ENCODE results near the gene RHEX.
"Not testable (repeated sequence)": the region's sequence is repeated elsewhere in the genome, so short reads cannot be mapped to it uniquely, and the experiment has no call there.

The RHEX gene

DNA sequence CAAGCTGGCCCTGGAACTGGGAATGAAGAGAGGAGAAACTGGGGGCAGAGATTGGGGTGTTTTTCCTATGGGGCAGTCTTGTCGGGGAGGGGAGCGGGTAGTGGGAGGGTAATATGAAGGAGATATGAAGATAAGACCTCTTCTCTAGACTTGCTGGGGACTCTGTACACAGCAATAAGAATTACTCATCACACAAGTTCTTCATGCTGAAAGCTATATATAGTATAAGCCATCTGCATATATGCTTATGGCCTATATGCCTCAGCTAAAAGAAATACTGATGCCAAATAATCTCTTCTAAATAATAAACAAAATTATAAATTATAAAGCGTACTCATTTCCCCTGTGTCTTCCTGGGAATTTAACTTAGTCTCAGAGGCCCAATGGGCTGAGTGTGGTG, 7.9 kb downstream of the RHEX start:
- peaks cover 35% of the 10 kb centered on the region for H3K9me3 Mint-ChIP-seq
- peaks cover 6% of the 10 kb centered on the region for H3K4me1 Mint-ChIP-seq
- peaks cover 10% of the 10 kb centered on the region for H3K36me3 Mint-ChIP-seq (ENCODE audit: low read depth)
- no peak for DNase-seq
- H3K27me3 Mint-ChIP-seq (ENCODE audit: low read depth, poor library complexity) = peaks cover 28% of the 10 kb centered on the region
- H3K27ac Mint-ChIP-seq = no peak overlapping the region
- no peak for TF ChIP-seq CTCF (IDR thresholded peaks at IDR 0.05)
- H3K4me3 Mint-ChIP-seq = no peak overlapping the region

GRCh38 chr1:206062464-206062863, 9.5 kb downstream of the RHEX start:
- H3K4me3 Mint-ChIP-seq = no peak overlapping the region
- no peak overlapping the region for H3K27ac Mint-ChIP-seq
- peaks cover 26% of the 10 kb centered on the region for H3K27me3 Mint-ChIP-seq (ENCODE audit: low read depth, poor library complexity)
- H3K4me1 Mint-ChIP-seq = peaks cover 20% of the 10 kb centered on the region
- H3K36me3 Mint-ChIP-seq (ENCODE audit: low read depth) = peaks cover 10% of the 10 kb centered on the region
- DNase-seq = no peak
- TF ChIP-seq CTCF (IDR thresholded peaks at IDR 0.05) = no peak
- peaks cover 35% of the 10 kb centered on the region for H3K9me3 Mint-ChIP-seq

DNA sequence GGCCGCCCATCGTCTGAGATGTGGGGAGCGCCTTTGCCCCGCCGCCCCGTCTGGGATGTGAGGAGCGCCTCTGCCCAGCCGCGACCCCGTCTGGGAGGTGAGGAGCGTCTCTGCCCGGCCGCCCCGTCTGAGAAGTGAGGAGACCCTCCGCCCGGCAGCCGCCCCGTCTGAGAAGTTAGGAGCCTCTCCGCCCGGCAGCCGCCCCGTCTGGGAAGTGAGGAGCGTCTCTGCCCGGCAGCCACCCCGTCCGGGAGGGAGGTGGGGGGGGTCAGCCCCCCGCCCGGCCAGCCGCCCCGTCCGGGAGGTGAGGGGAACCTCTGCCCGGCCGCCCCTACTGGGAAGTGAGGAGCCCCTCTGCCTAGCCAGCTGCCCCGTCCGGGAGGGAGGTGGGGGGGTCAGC, 11.0 kb downstream of the RHEX start:
- DNase-seq; H3K27ac Mint-ChIP-seq; H3K4me3 Mint-ChIP-seq; H3K36me3 Mint-ChIP-seq (ENCODE audit: low read depth): not testable (repeated sequence)
- Mint-ChIP-seq H3K4me1 (peaks cover 19% of the 10 kb centered on the region), H3K27me3 (ENCODE audit: low read depth, poor library complexity) (peaks cover 28% of the 10 kb centered on the region), H3K9me3 (peaks cover 32% of the 10 kb centered on the region)

GRCh38 chr1:206064501-206064900, 11.5 kb downstream of the RHEX start:
- Mint-ChIP-seq H3K9me3 (peaks cover 30% of the 10 kb centered on the region), H3K27me3 (ENCODE audit: low read depth, poor library complexity) (peaks cover 27% of the 10 kb centered on the region), H3K4me1 (peaks cover 18% of the 10 kb centered on the region)
- not testable (repeated sequence) for H3K4me3 Mint-ChIP-seq; H3K27ac Mint-ChIP-seq; H3K36me3 Mint-ChIP-seq (ENCODE audit: low read depth); DNase-seq

DNA sequence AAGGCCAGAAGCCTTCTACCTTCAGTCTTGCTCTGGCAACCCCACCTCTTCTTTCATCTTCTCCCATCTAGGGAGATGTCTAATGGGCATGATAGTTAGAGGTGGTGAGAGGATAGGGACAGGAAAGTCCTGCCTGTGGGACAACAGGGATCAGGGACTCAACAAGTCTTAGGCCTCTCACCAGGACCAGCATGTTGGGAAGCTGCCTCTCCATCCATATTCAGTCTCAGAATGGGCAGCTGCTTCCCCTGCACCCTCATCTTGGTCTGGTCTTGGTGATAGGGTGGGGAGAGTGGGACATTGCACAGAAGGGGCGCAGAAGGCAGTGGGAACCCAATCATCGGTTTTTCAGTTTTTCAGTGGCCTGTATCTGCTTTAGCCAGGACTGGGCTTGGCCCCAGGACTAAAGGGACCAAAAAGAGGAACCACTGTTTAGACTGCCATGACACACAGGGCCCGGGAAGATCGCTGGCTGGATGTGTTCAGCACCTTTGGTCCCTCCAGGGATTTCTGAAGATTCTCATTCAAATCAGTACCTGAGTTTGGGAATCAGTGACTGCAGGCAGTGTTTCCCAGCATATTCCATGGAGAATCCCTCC, 12.7 kb downstream of the RHEX start:
- Mint-ChIP-seq H3K4me1 (peaks cover 18% of the 10 kb centered on the region), H3K9me3 (peaks cover 30% of the 10 kb centered on the region), H3K27ac (no peak overlapping the region), H3K36me3 (ENCODE audit: low read depth) (peaks cover 10% of the 10 kb centered on the region), H3K4me3 (no peak overlapping the region), H3K27me3 (ENCODE audit: low read depth, poor library complexity) (peaks cover 31% of the 10 kb centered on the region)
- no peak for TF ChIP-seq CTCF (IDR thresholded peaks at IDR 0.05)
- DNase-seq = no peak

DNA sequence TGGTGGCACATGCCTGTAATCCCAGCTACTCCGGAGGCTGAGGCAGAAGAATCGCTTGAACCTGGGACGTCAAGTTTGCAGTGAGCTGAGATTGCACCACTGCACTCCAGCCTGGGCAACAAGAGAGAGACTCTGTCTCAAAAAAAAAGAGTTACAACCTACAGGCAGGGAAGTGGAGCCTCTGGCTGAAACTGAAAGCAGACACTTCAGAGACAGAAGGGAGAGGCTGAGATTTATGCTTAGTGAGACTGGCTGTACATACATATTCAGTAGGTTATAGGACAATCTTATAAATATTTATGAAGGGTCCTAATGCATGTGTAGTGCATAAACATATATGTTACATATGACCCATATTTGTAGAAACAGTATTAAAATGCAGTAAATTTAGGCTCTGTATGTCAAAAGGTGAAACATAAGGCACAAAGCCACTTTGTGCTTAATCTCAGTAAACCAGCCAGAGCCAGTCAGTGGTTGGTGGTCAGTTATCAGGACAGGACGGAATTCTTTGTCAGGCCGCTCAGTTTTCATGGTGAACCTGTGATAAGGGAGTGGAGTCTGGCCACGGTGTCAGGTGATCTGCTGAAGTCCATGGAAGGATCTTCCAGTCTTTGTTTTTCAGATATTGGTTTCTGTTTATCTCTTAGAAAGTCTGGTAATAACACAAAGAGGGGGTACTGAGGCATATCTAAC, 13.7 kb downstream of the RHEX start:
- DNase-seq = no peak
- no peak for TF ChIP-seq CTCF (IDR thresholded peaks at IDR 0.05)
- no peak overlapping the region for H3K27ac Mint-ChIP-seq
- no peak overlapping the region for H3K4me3 Mint-ChIP-seq
- H3K27me3 Mint-ChIP-seq (ENCODE audit: low read depth, poor library complexity) = peaks cover 25% of the 10 kb centered on the region
- peaks cover 24% of the 10 kb centered on the region for H3K9me3 Mint-ChIP-seq
- peaks cover 10% of the 10 kb centered on the region for H3K36me3 Mint-ChIP-seq (ENCODE audit: low read depth)
- peaks cover 18% of the 10 kb centered on the region for H3K4me1 Mint-ChIP-seq
